BJ (cell line): ENCODE data around the gene TOX2. TPM values are rescaled to one million over a fixed set of nuclear protein-coding genes. Genes with fewer than 3 reads are reported as not detected.

Experiments used
- CTCF ChIA-PET: fragments of 350-600 bp; formaldehyde crosslinking; extraction: SDS; loops from one replicate; lab custom pipeline; 2021; ENCODE audit warnings: antibody characterized with exemption, inconsistent platforms; lab: Yijun Ruan, JAX
- POLR2A ChIA-PET: fragments of 300-600 bp; sonication (Branson Sonifier 250); formaldehyde crosslinking; extraction: SDS; loops from one replicate; lab custom pipeline; 2021; ENCODE audit warnings: antibody characterized with exemption; lab: Charles Lee
- DNase-seq: peaks from one replicate; pipeline ENCODE4 v3.0.0-alpha.2; 2011; ENCODE audit warnings: low read depth
- H3K27me3 ChIP-seq: 2 replicates; pipeline ENCODE4 v1.6.0; 2011; ENCODE audit warnings: low read length; ENCODE audit not compliant: control insufficient read depth, insufficient read depth
- H3K36me3 ChIP-seq: 2 replicates; pipeline ENCODE4 v1.5.1; 2011; ENCODE audit warnings: low read length; ENCODE audit not compliant: control insufficient read depth, insufficient read depth
- H3K4me3 ChIP-seq: 2 replicates; pipeline ENCODE4 v1.5.1; 2011; ENCODE audit warnings: low read depth, mild to moderate bottlenecking, control low read depth, low read length
- CTCF ChIP-seq: IDR thresholded peaks from 2 replicates; pipeline ENCODE4 v1.5.1; 2011; ENCODE audit warnings: low read depth, mild to moderate bottlenecking, control low read depth, inconsistent platforms, low read length, moderate library complexity; ENCODE audit not compliant: insufficient read depth
- polyA plus RNA-seq: library from polyadenylated mRNA; depleted of rRNA; stranded (reverse); fragments of >200 nt; gene quantifications from 2 replicates; pipeline ENCODE4 v1.2.3, GENCODE V29; 2011

TOX2 gene
- polyA plus RNA-seq, 1 experiment: 7.6 TPM

- CTCF ChIA-PET: interaction anchor here (1.0 kb wide), 1 partner anchor 11 kb away, joined by 3 read pairs; no protein-coding TSS in a partner anchor
- Histone ChIP-seq H3K27me3 (no peaks in the 10 kb centered on the region), H3K36me3 (peaks cover 1% of the 10 kb centered on the region; the same call in 1 of the 2 replicates), H3K4me3 (no peak overlapping the region)
- no peak for DNase-seq
- POLR2A ChIA-PET: no interaction called here
- TF ChIP-seq CTCF: no peak
These were observed 58.6 kb downstream of the TOX2 start for GRCh38 chr20:43973231-43973630.

- DNase-seq: no peak
- H3K4me3 ChIP-seq: no peak overlapping the region
- ChIA-PET CTCF (interaction anchor here (1.0 kb wide), 1 partner anchor 10 kb away, joined by 3 read pairs; no protein-coding TSS in a partner anchor), POLR2A (no interaction called here)
- no peak for TF ChIP-seq CTCF
- H3K36me3 ChIP-seq: peaks cover 1% of the 10 kb centered on the region; the same call in 1 of the 2 replicates
- H3K27me3 ChIP-seq: no peaks in the 10 kb centered on the region
These were observed 59.2 kb downstream of the TOX2 start for GRCh38 chr20:43973671-43974450.

GRCh38 chr20:43974695-43975094 lies 60.0 kb downstream of the TOX2 start:
- CTCF ChIA-PET: no interaction called here
- no peak for TF ChIP-seq CTCF
- H3K4me3 ChIP-seq: no peak overlapping the region
- POLR2A ChIA-PET: no interaction called here
- no peaks in the 10 kb centered on the region for H3K27me3 ChIP-seq
- peaks cover 1% of the 10 kb centered on the region; the same call in 1 of the 2 replicates for H3K36me3 ChIP-seq
- no peak for DNase-seq

GRCh38 chr20:43975096-43975768 lies 60.6 kb downstream of the TOX2 start:
- TF ChIP-seq CTCF: no peak
- no peak overlapping the region for H3K4me3 ChIP-seq
- ChIA-PET CTCF (no interaction called here), POLR2A (no interaction called here)
- H3K27me3 ChIP-seq: no peaks in the 10 kb centered on the region
- peak; percentile 56 for DNase-seq
- H3K36me3 ChIP-seq: peaks cover 1% of the 10 kb centered on the region; the same call in 1 of the 2 replicates

- Histone ChIP-seq H3K36me3 (peaks cover 1% of the 10 kb centered on the region; the same call in 1 of the 2 replicates), H3K4me3 (no peak overlapping the region), H3K27me3 (no peaks in the 10 kb centered on the region)
- ChIA-PET CTCF (interaction anchor here (1.6 to 2.0 kb wide), 2 partner anchors 11 to 227 kb away, joined by 3 to 4 read pairs; no protein-coding TSS in a partner anchor), POLR2A (no interaction called here)
- no peak for DNase-seq
- TF ChIP-seq CTCF: no peak
These were observed 61.9 kb downstream of the TOX2 start for GRCh38 chr20:43976547-43976946.
